Measurements from ENCODE around the gene UBAP2L. TPM values are rescaled to one million over a fixed set of nuclear protein-coding genes. Genes with fewer than 3 reads are reported as not detected.

UBAP2L gene
- total and polyA plus RNA-seq, 2 donors (not counting 1 experiment from before 2014, with no cell fraction given) = 147 to 218 TPM

DNA sequence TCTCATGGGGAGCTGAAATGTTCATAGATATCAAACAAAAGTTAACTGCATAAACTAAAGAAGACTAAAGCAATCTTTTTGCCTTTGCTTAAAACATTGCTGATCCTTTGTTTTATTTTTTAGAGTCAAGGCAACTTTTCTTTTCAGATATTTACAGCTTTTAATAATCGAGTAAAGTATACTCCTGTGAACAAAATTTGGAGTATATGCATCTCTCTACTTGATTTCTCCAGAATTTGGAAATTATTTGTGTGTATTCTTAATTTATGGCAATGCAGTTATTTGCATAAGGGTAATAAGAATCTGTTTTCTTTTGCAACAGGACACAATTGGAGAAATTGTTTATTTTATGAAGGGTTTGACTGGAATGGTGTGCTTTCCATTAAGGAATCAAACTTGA, 95.9 kb downstream of the UBAP2L start:
- CTCF ChIA-PET = no interaction called here
- ATAC-seq (ENCODE audit: low read depth) = no peak
- intact Hi-C loops (cut with micrococcal nuclease) = no loop called here
- WGBS (ENCODE audit: insufficient coverage) = no CpG with 5 or more reads among the region's 1 CpG
- Mint-ChIP-seq H3K4me3 (no peak overlapping the region), H3K27me3 (peaks cover 15% of the 10 kb centered on the region), H3K27ac (no peak overlapping the region), H3K4me1 (no peaks in the 10 kb centered on the region), H3K9me3 (ENCODE audit: insufficient read depth) (no peaks in the 10 kb centered on the region)
- Histone ChIP-seq H3K79me2 (ENCODE audit: control insufficient read depth, insufficient read depth, low read length) (no peaks in the 10 kb centered on the region), H3K9ac (ENCODE audit: low read length) (no peak overlapping the region), H3K27me3 (replicated peaks in 1 of 4; ENCODE audit: control extremely low read depth in 1 of 4, control insufficient read depth in 3 of 4, insufficient read depth in 4 of 4, low read length in 3 of 4) (peaks cover 0 to 6% (median 2%) of the 10 kb centered on the region in 4 experiments), H4K20me1 (ENCODE audit: control insufficient read depth, insufficient read depth, low read length, poor library complexity, severe bottlenecking) (no peaks in the 10 kb centered on the region), H3K9me3 (ENCODE audit: control extremely low read depth in 1 of 3, control insufficient read depth in 2 of 3, insufficient read depth in 1 of 3, low read length in 2 of 3) (peaks cover 3 to 14% (median 11%) of the 10 kb centered on the region in 3 donors), H3K4me1 (ENCODE audit: control insufficient read depth in 2 of 2, insufficient read depth in 2 of 2, low read length in 2 of 2) (no peaks in the 10 kb centered on the region), H3K4me3 (ENCODE audit: control extremely low read depth in 1 of 5, extremely low read depth in 1 of 5, insufficient read depth in 1 of 5, low read depth in 2 of 5, low read length in 4 of 5) (no peak overlapping the region), H2AFZ (ENCODE audit: insufficient read depth, low read depth, low read length, poor library complexity, severe bottlenecking) (no peak overlapping the region), H3K36me3 (replicated peaks in 1 of 2; ENCODE audit: control extremely low read depth in 1 of 2, control insufficient read depth in 1 of 2, extremely low read depth in 1 of 2, insufficient read depth in 2 of 2, low read length in 1 of 2) (no peaks in the 10 kb centered on the region), H3K27ac (ENCODE audit: low read length in 2 of 2) (no peak overlapping the region), H3K4me2 (replicated peaks; ENCODE audit: low read depth, low read length, poor library complexity, severe bottlenecking) (no peak overlapping the region)
- POLR2A ChIA-PET = no interaction called here
- TF ChIP-seq, protein P1, sequence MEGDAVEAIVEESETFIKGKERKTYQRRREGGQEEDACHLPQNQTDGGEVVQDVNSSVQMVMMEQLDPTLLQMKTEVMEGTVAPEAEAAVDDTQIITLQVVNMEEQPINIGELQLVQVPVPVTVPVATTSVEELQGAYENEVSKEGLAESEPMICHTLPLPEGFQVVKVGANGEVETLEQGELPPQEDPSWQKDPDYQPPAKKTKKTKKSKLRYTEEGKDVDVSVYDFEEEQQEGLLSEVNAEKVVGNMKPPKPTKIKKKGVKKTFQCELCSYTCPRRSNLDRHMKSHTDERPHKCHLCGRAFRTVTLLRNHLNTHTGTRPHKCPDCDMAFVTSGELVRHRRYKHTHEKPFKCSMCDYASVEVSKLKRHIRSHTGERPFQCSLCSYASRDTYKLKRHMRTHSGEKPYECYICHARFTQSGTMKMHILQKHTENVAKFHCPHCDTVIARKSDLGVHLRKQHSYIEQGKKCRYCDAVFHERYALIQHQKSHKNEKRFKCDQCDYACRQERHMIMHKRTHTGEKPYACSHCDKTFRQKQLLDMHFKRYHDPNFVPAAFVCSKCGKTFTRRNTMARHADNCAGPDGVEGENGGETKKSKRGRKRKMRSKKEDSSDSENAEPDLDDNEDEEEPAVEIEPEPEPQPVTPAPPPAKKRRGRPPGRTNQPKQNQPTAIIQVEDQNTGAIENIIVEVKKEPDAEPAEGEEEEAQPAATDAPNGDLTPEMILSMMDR (IDR thresholded peaks at IDR 0.05) = no peak
- no peak for TF ChIP-seq EZH2 (IDR thresholded peaks at IDR 0.05; ENCODE audit: borderline replicate concordance, insufficient read depth, low read depth, low read length, poor library complexity, severe bottlenecking)
- DNase-seq = no peak

DNA sequence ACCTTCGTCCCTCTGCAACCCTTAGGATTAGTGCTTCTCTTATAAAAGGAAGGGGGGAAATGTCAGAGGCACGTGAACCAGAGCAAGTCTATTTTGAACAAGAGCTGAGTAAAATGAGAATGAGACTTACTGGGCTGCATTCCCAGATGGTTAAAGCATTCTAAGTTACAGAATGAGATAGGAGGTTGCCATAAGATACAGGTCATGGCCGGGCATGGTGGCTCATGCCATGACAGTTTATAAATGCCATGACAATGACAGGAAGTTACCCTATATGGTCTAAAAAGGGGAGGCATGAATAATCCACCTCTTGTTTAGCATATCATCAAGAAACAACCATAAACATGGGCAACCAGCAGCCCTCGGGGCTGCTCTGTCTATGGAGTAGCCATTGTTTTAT, 97.6 kb downstream of the UBAP2L start:
- H3K9me3 ChIP-seq (ENCODE audit: control extremely low read depth in 1 of 3, control insufficient read depth in 2 of 3, insufficient read depth in 1 of 3, low read length in 2 of 3) = peaks cover 3 to 14% (median 11%) of the 10 kb centered on the region in 3 donors
- H3K36me3 ChIP-seq (replicated peaks in 1 of 2; ENCODE audit: control extremely low read depth in 1 of 2, control insufficient read depth in 1 of 2, extremely low read depth in 1 of 2, insufficient read depth in 2 of 2, low read length in 1 of 2) = no peaks in the 10 kb centered on the region
- H3K4me2 ChIP-seq (replicated peaks; ENCODE audit: low read depth, low read length, poor library complexity, severe bottlenecking) = no peak overlapping the region
- no peak overlapping the region for H3K9ac ChIP-seq (ENCODE audit: low read length)
- peaks cover 0 to 20% (median 5%) of the 10 kb centered on the region in 4 experiments for H3K27me3 ChIP-seq (replicated peaks in 1 of 4; ENCODE audit: control extremely low read depth in 1 of 4, control insufficient read depth in 3 of 4, insufficient read depth in 4 of 4, low read length in 3 of 4)
- no peak for TF ChIP-seq EZH2 (IDR thresholded peaks at IDR 0.05; ENCODE audit: borderline replicate concordance, insufficient read depth, low read depth, low read length, poor library complexity, severe bottlenecking)
- TF ChIP-seq, protein P1 (IDR thresholded peaks at IDR 0.05) = no peak
- no peak for ATAC-seq (ENCODE audit: low read depth)
- H3K79me2 ChIP-seq (ENCODE audit: control insufficient read depth, insufficient read depth, low read length) = no peaks in the 10 kb centered on the region
- intact Hi-C loops (cut with micrococcal nuclease) = no loop called here
- H3K9me3 Mint-ChIP-seq (ENCODE audit: insufficient read depth) = no peaks in the 10 kb centered on the region
- ChIA-PET POLR2A (no interaction called here), CTCF (interaction anchor here (2.0 kb wide), 1 partner anchor 17 kb away, joined by 8 read pairs; no protein-coding TSS in a partner anchor)
- H3K4me1 ChIP-seq (ENCODE audit: control insufficient read depth in 2 of 2, insufficient read depth in 2 of 2, low read length in 2 of 2) = no peaks in the 10 kb centered on the region
- H3K27ac Mint-ChIP-seq = no peak overlapping the region
- no peak overlapping the region for H3K27ac ChIP-seq (ENCODE audit: low read length in 2 of 2)
- H2AFZ ChIP-seq (ENCODE audit: insufficient read depth, low read depth, low read length, poor library complexity, severe bottlenecking) = no peak overlapping the region
- no peaks in the 10 kb centered on the region for H3K4me1 Mint-ChIP-seq
- DNase-seq = no peak
- H4K20me1 ChIP-seq (ENCODE audit: control insufficient read depth, insufficient read depth, low read length, poor library complexity, severe bottlenecking) = no peaks in the 10 kb centered on the region
- H3K4me3 ChIP-seq (ENCODE audit: control extremely low read depth in 1 of 5, extremely low read depth in 1 of 5, insufficient read depth in 1 of 5, low read depth in 2 of 5, low read length in 4 of 5) = no peak overlapping the region
- peaks cover 24% of the 10 kb centered on the region for H3K27me3 Mint-ChIP-seq
- 75% methylated on average over 1 of the region's 4 CpGs for WGBS (ENCODE audit: insufficient coverage)
- H3K4me3 Mint-ChIP-seq = no peak overlapping the region

Small RNA genes lying within 50 kb of the gene (small RNA-seq; reads per million reads assigned to genes)
- gene MIR190B (ENCODE audit: insufficient read length, low read depth, low replicate concordance) (0.95 reads per million), gene RF00273 (ENCODE audit: insufficient read length, low read depth, low replicate concordance) (not detected), gene RNU6-121P (ENCODE audit: insufficient read length, low read depth, low replicate concordance) (not detected), gene RNU6-239P (ENCODE audit: insufficient read length, low read depth, low replicate concordance) (not detected), gene SNORA58B (ENCODE audit: insufficient read length, low read depth, low replicate concordance) (not detected)

Other genes starting within 250 kb of the UBAP2L start
- 99.1 and 106 TPM in 2 replicates for gene JTB, start 243.3 kb upstream of the UBAP2L start, total RNA-seq
- gene JTB, start 243.3 kb upstream of the UBAP2L start, polyA plus RNA-seq = 144 and 159 TPM in 2 replicates
- 9.7 and 10.5 TPM in 2 replicates for gene RAB13, start 234.6 kb upstream of the UBAP2L start, total RNA-seq
- 0.09 and 0.50 TPM in 2 replicates for gene RAB13, start 234.6 kb upstream of the UBAP2L start, polyA plus RNA-seq
- 4,276 and 4,812 TPM in 2 replicates for gene RPS27, start 230.2 kb upstream of the UBAP2L start, total RNA-seq
- 12,632 and 15,978 TPM in 2 replicates for gene RPS27, start 230.2 kb upstream of the UBAP2L start, polyA plus RNA-seq
- 0.15 and 0.20 TPM in 2 replicates for gene NUP210L, start 65.9 kb upstream of the UBAP2L start, total RNA-seq
- gene NUP210L, start 65.9 kb upstream of the UBAP2L start, polyA plus RNA-seq = 0.04 TPM in 1 of 2 replicates, not detected in the other
- gene TPM3, start 28.9 kb upstream of the UBAP2L start, total RNA-seq = 300 TPM in 2 replicates
- gene TPM3, start 28.9 kb upstream of the UBAP2L start, polyA plus RNA-seq = 186 and 301 TPM in 2 replicates
- not detected in 2 replicates for gene CFAP141, start 14.6 kb upstream of the UBAP2L start, total RNA-seq
- gene CFAP141, start 14.6 kb upstream of the UBAP2L start, polyA plus RNA-seq = not detected in 2 replicates
- 74.2 and 85.7 TPM in 2 replicates for gene HAX1, start 51.7 kb downstream of the UBAP2L start, total RNA-seq
- gene HAX1, start 51.7 kb downstream of the UBAP2L start, polyA plus RNA-seq = 80.9 and 88.8 TPM in 2 replicates
- gene AQP10, start 100.1 kb downstream of the UBAP2L start, total RNA-seq = not detected in 2 replicates
- gene AQP10, start 100.1 kb downstream of the UBAP2L start, polyA plus RNA-seq = 0.06 TPM in 1 of 2 replicates, not detected in the other
- gene ATP8B2, start 104.6 kb downstream of the UBAP2L start, total RNA-seq = 31.1 and 32.4 TPM in 2 replicates
- gene ATP8B2, start 104.6 kb downstream of the UBAP2L start, polyA plus RNA-seq = 50.2 and 54.1 TPM in 2 replicates
- 5.3 TPM in 2 replicates for gene IL6R, start 184.4 kb downstream of the UBAP2L start, total RNA-seq
- gene IL6R, start 184.4 kb downstream of the UBAP2L start, polyA plus RNA-seq = 2.7 and 3.5 TPM in 2 replicates